Measurements from ENCODE around the gene CACNA2D1.

DNA sequence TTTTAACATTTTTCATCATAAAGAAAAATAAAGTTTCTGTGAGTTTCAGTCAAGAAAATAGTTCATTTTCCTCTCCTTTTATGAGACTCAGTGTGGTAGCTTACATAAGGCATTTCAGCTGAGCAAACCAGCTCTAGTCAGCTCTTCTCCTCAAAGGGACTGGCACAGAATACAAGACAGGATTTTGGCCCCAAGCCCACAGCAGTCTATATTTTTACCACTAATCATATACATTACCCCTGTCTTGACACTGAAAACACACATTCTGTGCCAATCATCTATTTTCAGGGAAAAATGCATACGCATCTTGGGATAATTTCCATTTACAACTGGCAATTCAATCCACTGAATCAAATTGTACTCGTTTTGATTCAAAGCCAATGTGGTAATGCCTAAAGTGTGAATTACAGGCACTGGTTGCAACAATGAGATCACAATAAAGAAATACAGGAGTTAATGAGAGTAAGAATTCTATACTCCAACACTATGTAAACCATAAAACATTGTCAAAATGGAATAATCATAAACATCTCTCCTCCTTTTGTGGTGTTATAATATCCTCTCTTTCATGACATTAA, 186.4 kb downstream of the CACNA2D1 start:
- TF ChIP-seq, protein P1, sequence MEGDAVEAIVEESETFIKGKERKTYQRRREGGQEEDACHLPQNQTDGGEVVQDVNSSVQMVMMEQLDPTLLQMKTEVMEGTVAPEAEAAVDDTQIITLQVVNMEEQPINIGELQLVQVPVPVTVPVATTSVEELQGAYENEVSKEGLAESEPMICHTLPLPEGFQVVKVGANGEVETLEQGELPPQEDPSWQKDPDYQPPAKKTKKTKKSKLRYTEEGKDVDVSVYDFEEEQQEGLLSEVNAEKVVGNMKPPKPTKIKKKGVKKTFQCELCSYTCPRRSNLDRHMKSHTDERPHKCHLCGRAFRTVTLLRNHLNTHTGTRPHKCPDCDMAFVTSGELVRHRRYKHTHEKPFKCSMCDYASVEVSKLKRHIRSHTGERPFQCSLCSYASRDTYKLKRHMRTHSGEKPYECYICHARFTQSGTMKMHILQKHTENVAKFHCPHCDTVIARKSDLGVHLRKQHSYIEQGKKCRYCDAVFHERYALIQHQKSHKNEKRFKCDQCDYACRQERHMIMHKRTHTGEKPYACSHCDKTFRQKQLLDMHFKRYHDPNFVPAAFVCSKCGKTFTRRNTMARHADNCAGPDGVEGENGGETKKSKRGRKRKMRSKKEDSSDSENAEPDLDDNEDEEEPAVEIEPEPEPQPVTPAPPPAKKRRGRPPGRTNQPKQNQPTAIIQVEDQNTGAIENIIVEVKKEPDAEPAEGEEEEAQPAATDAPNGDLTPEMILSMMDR (IDR thresholded peaks at IDR 0.05) = no peak
- TF ChIP-seq EZH2 (IDR thresholded peaks at IDR 0.05) (no peak), EZH2phosphoT487 (IDR thresholded peaks at IDR 0.05) (no peak)

Data from neural progenitor cell (in vitro differentiated cells).